GM12872 (cell line): ENCODE results near the gene SLC28A3.

ENCODE experiments used
- CTCF ChIP-seq: IDR thresholded peaks from 3 replicates; pipeline ENCODE4 v1.5.1; 2011; ENCODE audit warnings: low read depth, mild to moderate bottlenecking, low read length, moderate library complexity; ENCODE audit not compliant: insufficient read depth

Gene SLC28A3

GRCh38 chr9:84322828-84323227, 17.7 kb downstream of the SLC28A3 start:
- no peak for TF ChIP-seq CTCF

DNA sequence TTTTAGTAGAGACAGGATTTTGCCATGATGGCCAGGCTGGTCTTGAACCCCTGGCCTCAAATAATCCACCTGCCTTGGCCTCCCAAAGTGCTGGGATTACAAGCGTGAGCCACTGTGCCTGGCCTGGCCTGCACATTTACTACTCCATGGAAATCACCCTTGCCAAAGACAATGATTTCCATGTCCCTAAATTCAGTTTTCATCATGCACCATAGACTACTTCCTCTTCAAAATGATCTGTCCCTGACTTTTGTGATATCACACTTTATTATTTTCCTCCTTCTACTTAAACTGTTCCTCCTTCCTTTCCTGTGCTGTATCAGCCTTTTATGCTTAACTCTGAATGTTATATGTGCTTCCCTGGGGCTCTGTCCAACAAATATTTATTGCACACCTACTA, 20.3 kb downstream of the SLC28A3 start:
- no peak for TF ChIP-seq CTCF

DNA sequence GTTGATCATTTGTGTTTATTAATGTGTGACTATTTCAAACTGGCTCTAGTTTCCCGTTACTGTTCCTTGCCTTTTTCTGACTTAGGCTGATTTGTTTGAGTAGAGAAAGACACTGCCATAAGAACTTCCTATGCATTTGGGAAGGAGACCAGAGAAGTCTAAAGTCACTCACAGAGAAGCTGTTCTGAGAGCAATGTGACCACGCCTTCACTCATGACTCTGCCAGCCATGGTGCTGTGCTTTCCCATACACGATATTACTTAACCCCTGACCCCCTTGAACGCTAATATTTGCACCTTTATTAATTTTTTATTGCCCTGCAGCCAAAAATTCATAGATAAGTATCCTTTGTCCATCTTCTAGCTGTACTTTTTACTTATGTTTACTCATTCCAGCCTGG, 20.9 kb downstream of the SLC28A3 start:
- no peak for TF ChIP-seq CTCF

DNA sequence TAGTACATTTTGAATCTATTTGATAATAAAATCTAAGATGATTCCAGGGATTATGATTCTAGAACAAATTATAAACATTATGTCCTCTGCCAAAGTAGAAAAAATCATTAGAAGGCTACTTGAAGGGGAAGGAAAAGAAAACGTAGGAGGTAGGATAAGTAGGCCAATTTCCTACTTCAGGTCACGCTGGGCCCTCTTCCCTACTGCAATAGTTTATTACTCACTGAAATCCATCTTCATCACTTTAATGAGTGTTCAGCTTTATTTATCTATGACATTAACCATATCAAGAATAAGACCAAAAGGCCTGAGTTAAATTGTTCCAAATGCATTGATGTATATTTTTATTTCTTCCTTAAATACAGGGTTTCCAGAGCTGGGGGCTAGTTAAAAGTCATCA, 21.6 kb downstream of the SLC28A3 start:
- TF ChIP-seq CTCF: no peak

GRCh38 chr9:84317563-84317962, 23.0 kb downstream of the SLC28A3 start:
- TF ChIP-seq CTCF: peak; percentile 31; the same call in 1 of the 3 replicates

DNA sequence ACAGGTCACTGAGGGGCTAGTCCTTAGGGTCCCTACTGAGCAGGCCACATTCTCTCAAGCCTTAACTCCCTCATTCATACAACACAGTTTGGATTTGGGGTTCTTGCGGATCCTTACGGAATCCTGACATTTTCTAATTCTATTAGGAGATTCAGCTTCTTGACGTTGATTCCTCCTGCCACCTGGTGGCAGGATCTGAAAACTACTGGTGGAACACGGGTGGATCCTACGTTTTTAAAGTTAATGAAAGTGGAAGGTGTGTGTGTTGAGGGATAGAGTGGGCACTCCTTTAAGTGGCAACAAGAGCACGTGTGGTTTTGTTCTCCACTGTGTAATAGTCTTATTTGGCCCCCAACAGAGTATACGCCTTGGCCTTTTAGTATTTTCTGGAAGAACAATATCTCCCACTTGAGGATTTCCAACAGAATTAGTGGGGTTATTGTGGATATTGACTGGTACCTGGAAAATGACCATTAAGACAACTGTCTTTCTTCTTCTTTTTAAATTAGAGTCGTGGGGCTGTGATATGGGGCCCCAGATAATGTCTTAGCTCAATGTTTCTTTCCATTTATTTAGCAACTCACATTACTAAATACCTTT, 25.2 kb downstream of the SLC28A3 start:
- TF ChIP-seq CTCF: peak; percentile 72

DNA sequence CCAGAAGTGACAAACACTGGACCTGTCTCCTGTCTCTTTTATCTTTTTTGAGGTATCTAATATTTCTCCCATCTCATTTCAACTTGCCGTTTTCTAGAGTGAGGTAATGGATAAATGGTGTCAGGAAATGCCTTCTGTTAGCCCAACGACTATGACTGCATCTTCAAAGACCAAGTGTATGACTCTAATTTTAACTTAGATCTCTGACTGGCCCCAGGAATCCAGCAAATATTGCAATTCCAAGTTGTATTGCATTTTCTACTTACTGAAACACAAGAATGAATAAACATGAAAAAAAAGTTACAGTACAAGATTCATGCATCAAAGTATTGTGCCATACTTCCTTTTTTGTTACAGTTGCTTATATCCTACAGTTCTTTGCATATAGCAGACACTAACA, 26.3 kb downstream of the SLC28A3 start:
- TF ChIP-seq CTCF: no peak
